GM19099 (cell line): ENCODE results near the gene GFRA1.

ENCODE experiments used
- POLR2A ChIP-seq: IDR thresholded peaks from 3 replicates; pipeline ENCODE4 v1.6.1; 2011; ENCODE audit warnings: low read depth; ENCODE audit not compliant: insufficient read length; ENCODE audit errors: extremely low read depth

The GFRA1 gene

DNA sequence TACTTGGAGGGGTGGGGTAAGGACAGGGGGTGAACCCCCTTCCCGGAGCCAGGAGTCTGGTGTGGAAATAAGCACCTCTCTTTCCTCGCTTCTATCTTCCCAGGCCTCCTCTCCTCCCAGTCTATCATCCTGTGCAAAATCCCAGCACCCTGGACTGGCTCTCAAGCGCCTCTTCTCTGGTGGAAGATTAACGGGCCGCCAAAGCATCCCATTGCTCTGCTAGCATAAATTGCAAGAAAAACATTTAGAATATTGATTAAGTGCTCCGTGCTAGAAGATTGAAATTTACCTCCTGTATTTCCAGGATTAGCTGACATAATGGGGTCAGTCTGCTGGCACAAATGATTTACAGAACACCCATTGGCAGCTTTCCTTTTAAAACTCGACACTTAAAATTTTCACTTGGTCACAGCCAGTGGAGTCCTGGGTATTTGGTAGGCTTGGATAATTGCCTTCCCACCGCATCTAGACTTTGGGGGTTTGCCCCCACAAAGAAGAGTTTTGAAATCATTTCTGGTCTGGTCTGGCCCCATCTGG is 189.7 kb downstream of the GFRA1 start:
- TF ChIP-seq POLR2A, result no peak

DNA sequence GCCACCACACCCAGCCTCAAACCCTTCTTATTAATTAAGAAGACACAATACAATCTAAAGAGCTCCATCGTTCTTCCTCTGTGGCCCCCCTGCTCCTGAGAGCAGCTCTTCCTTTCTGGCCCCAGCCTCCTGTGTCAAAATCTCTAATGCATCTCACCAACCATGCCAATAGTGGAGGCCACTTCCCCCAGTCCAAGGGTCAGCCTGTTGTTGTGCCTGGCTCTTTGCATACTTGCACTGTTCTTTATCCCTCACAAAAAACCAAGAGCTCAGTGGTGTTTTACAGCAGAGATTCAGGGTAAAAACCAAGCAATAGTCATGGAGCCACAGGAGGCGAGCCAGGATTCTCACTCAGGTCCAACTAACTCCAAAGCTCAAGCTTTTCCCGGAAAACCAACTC is 190.2 kb downstream of the GFRA1 start:
- no peak for TF ChIP-seq POLR2A

DNA sequence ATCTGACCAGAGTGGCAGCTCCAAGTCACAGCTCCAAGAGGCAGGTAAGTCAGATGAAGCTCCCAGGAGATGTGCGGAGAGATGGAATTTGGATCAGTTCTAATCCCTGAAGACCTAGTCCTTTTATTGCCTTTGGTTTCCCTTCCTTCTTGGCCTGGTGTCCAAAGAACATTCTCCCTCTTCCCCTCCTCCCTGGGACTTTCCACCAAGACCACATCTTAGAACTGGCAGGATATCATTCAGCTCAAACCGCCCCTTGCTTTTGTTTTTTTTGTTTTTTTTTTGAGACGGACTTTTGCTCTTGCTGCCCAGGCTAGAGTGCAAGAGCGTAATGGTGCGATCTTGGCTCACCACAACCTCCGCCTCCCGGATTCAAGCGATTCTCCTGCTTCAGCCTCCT is 190.8 kb downstream of the GFRA1 start:
- no peak for TF ChIP-seq POLR2A

GRCh38 chr10:116080553-116080952 is 192.5 kb downstream of the GFRA1 start:
- TF ChIP-seq POLR2A, result no peak

GRCh38 chr10:116079355-116079754 is 193.7 kb downstream of the GFRA1 start:
- no peak for TF ChIP-seq POLR2A

DNA sequence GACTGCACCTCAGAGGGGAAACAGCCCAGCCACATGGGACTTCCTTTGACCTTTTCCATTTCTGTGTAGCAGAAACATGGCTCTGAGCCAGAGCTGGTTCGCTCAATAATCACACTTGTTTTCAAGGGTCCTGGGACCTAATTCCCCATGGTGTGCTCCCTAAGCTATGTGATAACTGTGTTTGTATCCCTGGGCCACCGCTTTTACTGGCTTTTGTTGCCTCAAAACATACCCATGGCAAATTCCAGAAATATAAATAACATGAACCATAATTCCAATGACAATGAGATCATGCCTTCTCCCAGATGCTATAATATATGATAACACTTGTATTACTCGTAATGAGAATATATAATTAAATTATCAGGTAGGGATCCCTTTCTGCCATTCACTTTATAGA is 196.4 kb downstream of the GFRA1 start:
- TF ChIP-seq POLR2A, result no peak

- TF ChIP-seq POLR2A, result no peak
Observed at GRCh38 chr10:116073510-116073909, 199.5 kb downstream of the GFRA1 start.

- TF ChIP-seq POLR2A, result no peak
Observed at GRCh38 chr10:116073001-116073400, 200.0 kb downstream of the GFRA1 start.

DNA sequence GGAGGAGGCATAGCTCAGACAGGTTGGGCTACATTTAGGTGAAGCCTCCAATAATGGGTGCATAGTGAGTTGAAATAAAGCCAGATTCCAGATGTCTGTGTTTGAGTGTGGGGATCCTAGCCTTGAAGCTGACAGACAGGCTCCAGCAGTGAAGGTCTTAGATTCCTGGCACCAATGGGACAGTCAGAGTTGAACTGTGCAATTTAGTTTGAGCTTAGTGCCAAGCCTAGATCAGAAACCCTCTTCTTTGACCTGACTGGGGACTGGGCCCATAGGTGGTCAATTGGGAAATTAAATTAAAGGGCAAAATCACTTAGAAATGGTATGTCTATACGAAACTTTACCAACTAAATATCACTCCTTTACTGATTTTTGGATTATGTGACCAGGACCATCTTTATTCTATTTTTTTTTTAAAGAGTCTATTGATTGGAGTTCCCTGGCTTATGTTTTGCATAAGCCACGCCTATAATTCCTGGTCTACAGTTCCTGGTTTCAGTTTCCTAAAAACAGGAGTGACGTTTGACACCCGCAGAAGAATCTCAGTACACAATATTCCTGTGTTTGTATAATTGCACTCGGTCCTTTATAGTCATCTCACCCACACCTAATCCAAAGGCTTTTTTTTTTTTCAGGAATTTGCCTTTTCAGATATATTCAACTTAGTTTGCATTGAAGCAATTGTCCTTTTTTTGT is 201.4 kb downstream of the GFRA1 start:
- TF ChIP-seq POLR2A, result no peak

GRCh38 chr10:116070743-116071320 is 202.2 kb downstream of the GFRA1 start:
- TF ChIP-seq POLR2A, result no peak

DNA sequence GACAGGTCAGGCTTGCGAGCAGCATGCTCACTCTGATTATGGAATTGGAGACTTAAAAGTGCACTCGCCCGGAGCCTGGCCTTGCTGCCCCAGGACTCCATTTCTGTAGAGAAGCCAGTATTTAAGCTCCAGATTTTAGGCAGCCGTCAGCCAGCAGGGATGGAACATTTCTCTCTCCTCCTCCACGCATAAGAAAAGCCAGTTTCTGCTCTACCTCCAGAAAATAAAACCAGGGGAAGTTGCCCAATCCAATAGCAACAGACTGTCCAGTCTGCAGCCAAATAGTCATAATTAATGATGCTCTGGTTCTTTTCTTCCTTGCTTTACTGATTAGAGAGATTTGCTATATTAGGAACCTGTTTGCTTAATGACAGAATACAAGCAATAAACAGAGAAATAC is 203.2 kb downstream of the GFRA1 start:
- TF ChIP-seq POLR2A, result no peak

DNA sequence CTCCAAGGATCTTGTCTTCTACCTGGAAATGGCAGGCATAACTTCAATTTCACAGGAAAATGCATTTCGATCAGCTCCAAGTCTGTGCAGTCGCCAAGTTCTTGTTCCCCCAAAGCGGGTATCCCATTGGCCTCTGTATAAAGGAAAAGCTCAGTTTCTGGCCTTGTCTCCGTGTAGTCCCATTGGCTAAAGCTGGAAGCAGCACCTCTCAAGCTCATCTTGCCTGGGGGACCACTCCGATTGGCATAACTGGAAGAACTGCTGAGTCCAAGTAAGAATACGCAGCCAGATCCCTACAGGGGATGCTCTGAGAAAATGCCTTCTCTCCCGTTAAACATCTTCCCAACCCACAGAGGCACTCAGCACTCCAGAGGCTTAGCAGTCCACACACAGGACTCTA is 205.2 kb downstream of the GFRA1 start:
- TF ChIP-seq POLR2A, result no peak

DNA sequence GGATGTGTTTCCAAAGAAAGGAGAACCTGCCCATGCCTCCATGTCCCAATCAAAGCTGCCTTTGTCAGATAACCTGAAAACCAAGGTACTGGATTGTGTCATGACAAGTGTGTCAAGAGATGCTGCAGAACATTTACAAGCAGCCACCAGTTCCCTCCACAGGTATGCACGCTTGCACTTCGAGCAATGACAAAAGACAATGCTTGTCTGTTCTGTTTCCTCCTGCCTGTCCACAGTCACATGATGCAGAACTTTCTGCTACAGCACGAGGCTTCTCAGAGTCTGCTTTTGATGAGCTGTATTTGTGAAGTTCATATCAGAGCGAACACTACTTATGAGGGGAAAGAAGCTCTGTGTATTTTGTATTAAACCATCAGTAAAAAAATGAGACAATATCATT is 209.9 kb downstream of the GFRA1 start:
- no peak for TF ChIP-seq POLR2A

DNA sequence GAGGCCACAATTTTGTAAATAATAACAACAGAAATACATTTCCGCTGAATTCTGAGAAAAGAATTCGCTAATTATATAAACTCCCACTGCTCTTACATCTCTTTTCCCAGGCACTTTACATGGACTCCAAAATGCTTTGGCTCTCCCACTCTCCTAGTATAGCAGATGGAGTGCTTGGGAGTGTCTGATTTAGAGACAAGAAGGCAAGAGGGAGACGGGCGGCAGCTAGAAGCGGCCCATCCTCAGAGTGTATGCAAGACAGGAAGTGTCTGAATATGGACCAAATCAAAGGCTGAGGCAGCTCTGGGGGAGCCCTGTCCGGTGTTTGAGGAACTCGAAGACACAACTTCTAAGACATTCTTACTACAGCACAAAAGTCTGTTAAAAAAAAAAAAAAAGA is 212.1 kb downstream of the GFRA1 start:
- TF ChIP-seq POLR2A, result no peak

GRCh38 chr10:116059320-116059719 is 213.7 kb downstream of the GFRA1 start:
- TF ChIP-seq POLR2A, result no peak
